Panc1 (cell line): ENCODE measurements around the gene TMEM108. TPM values are rescaled to one million over a fixed set of nuclear protein-coding genes. Genes with fewer than 3 reads are reported as not detected.

Source experiments
- ATAC-seq: fragments of 200-7000 bp; cut with Tn5 transposase; 2 replicates; pipeline ENCODE4 v1.9.1; 2020; ENCODE audit warnings: mild to moderate bottlenecking, moderate library complexity
- BruUV-seq: library from RNA; stranded (reverse); fragments of 400-500 nt; replicated peaks from 2 replicates; lab custom pipeline; 2021; lab: Mats Ljungman, UMichigan
- CTCF ChIA-PET: fragments of 300-600 bp; sonication (Branson Sonifier 250); formaldehyde crosslinking; loops from one replicate; lab custom pipeline; 2022; ENCODE audit warnings: antibody characterized with exemption; lab: Charles Lee
- POLR2A ChIA-PET: fragments of 300-600 bp; sonication (Branson Sonifier 250); formaldehyde crosslinking; loops from one replicate; lab custom pipeline; 2022; ENCODE audit warnings: antibody characterized with exemption; lab: Charles Lee
- DNase-seq: peaks from one replicate; pipeline ENCODE4 v3.0.0-alpha.2; 2010; ENCODE audit warnings: low read depth, low spot score
- H3K27ac ChIP-seq: 2 replicates; pipeline ENCODE4 v1.5.1; 2011; ENCODE audit warnings: mild to moderate bottlenecking, low read length, inconsistent platforms
- H3K27me3 ChIP-seq: fragments of 200-500 bp; sonication (Bioruptor generic); 2 replicates; pipeline ENCODE4 v1.6.0; 2014; ENCODE audit warnings: low read length, inconsistent platforms; ENCODE audit not compliant: control insufficient read depth, insufficient read depth
- H3K36me3 ChIP-seq: fragments of 200-500 bp; sonication (Bioruptor generic); 2 replicates; pipeline ENCODE4 v1.5.1; 2014; ENCODE audit warnings: inconsistent platforms, mild to moderate bottlenecking, low read length, moderate library complexity; ENCODE audit not compliant: control insufficient read depth, insufficient read depth
- H3K4me1 ChIP-seq: 2 replicates; pipeline ENCODE4 v1.5.1; 2011; ENCODE audit warnings: inconsistent platforms, mild to moderate bottlenecking, low read length, moderate library complexity; ENCODE audit not compliant: control insufficient read depth, insufficient read depth
- H3K4me3 ChIP-seq, 2 experiments: 2 replicates each; pipeline ENCODE4 v1.5.1; 2011 to 2012; ENCODE audit warnings: low read depth in 2 of 2, low read length in 2 of 2, mild to moderate bottlenecking in 2 of 2, inconsistent platforms in 1 of 2, moderate library complexity in 1 of 2
- H3K9me3 ChIP-seq: fragments of 200-500 bp; sonication (Bioruptor generic); 2 replicates; pipeline ENCODE4 v1.5.1; 2014; ENCODE audit warnings: low read depth, mild to moderate bottlenecking, inconsistent platforms, low read length, moderate library complexity; ENCODE audit not compliant: control insufficient read depth, insufficient read depth
- POLR2AphosphoS5 ChIP-seq: IDR thresholded peaks from 2 replicates; pipeline ENCODE4 v1.6.1; 2012; ENCODE audit warnings: mild to moderate bottlenecking, low read depth, low read length, moderate library complexity
- SIN3A ChIP-seq: IDR thresholded peaks from 2 replicates; pipeline ENCODE4 v1.6.1; 2012; ENCODE audit warnings: low read depth, mild to moderate bottlenecking, low read length, moderate library complexity, borderline replicate concordance; ENCODE audit not compliant: insufficient read depth
- TCF7L2 ChIP-seq: IDR thresholded peaks from 2 replicates; pipeline ENCODE4 v1.6.1; 2011; ENCODE audit warnings: mild to moderate bottlenecking, low read depth, low read length, inconsistent platforms
- in situ Hi-C: cut with HindIII; loops from 2 replicates; pipeline ENCODE4 v1.10.0; 2016; ENCODE audit warnings: low sequenced_read_pairs, low pct_unique_long_range_greater_than_20kb
- intact Hi-C: fragments of 100-400 bp; cut with micrococcal nuclease; formaldehyde crosslinking; loops from one replicate; pipeline ENCODE4 v1.10.0; 2022; ENCODE audit not compliant: unreplicated experiment
- total RNA-seq: library from RNA; stranded (reverse); gene quantifications from one replicate; pipeline ENCODE4 v1.2.1, GENCODE V29; 2021; ENCODE audit not compliant: unreplicated experiment
- TF ChIP-seq, protein P1 (sequence below): fragments of 450-650 bp; IDR thresholded peaks from 2 replicates; pipeline ENCODE4 v1.5.1; 2017; ENCODE audit warnings: mild to moderate bottlenecking
- TF ChIP-seq, protein P2 (sequence below), 2 experiments: IDR thresholded peaks; 2 replicates each; pipeline ENCODE4 v1.6.1; 2011 to 2012; ENCODE audit warnings: low read depth in 2 of 2, control low read depth in 1 of 2, low read length in 1 of 2, mild to moderate bottlenecking in 1 of 2, moderate library complexity in 1 of 2; ENCODE audit not compliant: insufficient read depth in 1 of 2

Gene TMEM108
- total RNA-seq, 1 experiment from 2014 or later, result 0.41 TPM

- Histone ChIP-seq H3K9me3 (no peaks in the 10 kb centered on the region), H3K4me3 (no peak overlapping the region), H3K36me3 (no peaks in the 10 kb centered on the region), H3K27me3 (no peaks in the 10 kb centered on the region), H3K4me1 (no peaks in the 10 kb centered on the region), H3K27ac (no peak overlapping the region)
- ChIA-PET CTCF (no interaction called here), POLR2A (no interaction called here)
- DNase-seq, result no peak
- BruUV-seq, result no TSS peak
- ATAC-seq, result no peak
- intact Hi-C loops (no loop called here), in situ Hi-C loops (no loop called here)
- TF ChIP-seq SIN3A (no peak), POLR2AphosphoS5 (no peak), TCF7L2 (no peak)
- TF ChIP-seq, protein P1, sequence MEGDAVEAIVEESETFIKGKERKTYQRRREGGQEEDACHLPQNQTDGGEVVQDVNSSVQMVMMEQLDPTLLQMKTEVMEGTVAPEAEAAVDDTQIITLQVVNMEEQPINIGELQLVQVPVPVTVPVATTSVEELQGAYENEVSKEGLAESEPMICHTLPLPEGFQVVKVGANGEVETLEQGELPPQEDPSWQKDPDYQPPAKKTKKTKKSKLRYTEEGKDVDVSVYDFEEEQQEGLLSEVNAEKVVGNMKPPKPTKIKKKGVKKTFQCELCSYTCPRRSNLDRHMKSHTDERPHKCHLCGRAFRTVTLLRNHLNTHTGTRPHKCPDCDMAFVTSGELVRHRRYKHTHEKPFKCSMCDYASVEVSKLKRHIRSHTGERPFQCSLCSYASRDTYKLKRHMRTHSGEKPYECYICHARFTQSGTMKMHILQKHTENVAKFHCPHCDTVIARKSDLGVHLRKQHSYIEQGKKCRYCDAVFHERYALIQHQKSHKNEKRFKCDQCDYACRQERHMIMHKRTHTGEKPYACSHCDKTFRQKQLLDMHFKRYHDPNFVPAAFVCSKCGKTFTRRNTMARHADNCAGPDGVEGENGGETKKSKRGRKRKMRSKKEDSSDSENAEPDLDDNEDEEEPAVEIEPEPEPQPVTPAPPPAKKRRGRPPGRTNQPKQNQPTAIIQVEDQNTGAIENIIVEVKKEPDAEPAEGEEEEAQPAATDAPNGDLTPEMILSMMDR, result no peak
- TF ChIP-seq, protein P2, sequence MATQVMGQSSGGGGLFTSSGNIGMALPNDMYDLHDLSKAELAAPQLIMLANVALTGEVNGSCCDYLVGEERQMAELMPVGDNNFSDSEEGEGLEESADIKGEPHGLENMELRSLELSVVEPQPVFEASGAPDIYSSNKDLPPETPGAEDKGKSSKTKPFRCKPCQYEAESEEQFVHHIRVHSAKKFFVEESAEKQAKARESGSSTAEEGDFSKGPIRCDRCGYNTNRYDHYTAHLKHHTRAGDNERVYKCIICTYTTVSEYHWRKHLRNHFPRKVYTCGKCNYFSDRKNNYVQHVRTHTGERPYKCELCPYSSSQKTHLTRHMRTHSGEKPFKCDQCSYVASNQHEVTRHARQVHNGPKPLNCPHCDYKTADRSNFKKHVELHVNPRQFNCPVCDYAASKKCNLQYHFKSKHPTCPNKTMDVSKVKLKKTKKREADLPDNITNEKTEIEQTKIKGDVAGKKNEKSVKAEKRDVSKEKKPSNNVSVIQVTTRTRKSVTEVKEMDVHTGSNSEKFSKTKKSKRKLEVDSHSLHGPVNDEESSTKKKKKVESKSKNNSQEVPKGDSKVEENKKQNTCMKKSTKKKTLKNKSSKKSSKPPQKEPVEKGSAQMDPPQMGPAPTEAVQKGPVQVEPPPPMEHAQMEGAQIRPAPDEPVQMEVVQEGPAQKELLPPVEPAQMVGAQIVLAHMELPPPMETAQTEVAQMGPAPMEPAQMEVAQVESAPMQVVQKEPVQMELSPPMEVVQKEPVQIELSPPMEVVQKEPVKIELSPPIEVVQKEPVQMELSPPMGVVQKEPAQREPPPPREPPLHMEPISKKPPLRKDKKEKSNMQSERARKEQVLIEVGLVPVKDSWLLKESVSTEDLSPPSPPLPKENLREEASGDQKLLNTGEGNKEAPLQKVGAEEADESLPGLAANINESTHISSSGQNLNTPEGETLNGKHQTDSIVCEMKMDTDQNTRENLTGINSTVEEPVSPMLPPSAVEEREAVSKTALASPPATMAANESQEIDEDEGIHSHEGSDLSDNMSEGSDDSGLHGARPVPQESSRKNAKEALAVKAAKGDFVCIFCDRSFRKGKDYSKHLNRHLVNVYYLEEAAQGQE (IDR thresholded peaks at IDR 0.05; ENCODE audit: insufficient read depth in 1 of 2, low read depth in 2 of 2, low read length in 1 of 2), result no peak
Measured at GRCh38 chr3:133162670-133163305, 124.6 kb downstream of the TMEM108 start.

DNA sequence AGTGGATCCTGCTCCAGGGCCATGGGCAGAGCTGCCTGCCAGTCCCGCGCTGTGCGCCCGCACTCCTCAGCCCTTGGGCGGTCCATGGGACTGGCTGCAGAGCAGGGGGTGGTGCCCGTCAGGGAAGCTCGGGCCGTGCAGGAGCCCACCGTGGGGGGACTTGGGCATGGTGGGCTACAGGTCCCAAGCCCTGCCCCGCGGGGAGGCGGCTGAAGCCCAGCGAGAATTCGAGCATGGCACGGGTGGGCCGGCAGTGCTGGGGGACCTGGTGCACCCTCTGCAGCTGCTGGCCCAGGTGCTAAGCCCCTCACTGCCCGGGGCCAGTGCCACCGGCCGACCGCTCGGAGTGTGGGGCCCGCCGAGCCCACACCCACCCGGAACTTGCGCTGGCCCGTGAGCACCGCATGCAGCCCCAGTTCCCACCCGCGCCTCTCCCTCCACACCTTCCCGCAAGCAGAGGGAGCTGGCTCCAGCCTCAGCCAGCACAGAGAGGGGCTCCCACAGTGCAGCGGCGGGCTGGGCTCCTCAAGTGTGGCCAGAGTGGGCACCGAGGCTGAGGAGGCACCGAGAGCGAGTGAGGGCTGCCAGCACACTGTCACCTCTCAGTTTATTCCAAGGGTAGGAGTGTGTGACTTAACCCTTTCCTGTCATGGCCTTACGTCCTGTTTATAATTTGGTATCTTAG, 129.3 kb downstream of the TMEM108 start:
- ChIA-PET POLR2A (no interaction called here), CTCF (no interaction called here)
- Histone ChIP-seq H3K27ac (no peak overlapping the region), H3K36me3 (no peaks in the 10 kb centered on the region), H3K4me3 (no peak overlapping the region), H3K9me3 (no peaks in the 10 kb centered on the region), H3K4me1 (no peaks in the 10 kb centered on the region), H3K27me3 (no peaks in the 10 kb centered on the region)
- ATAC-seq, result no peak
- intact Hi-C loops (no loop called here), in situ Hi-C loops (no loop called here)
- TF ChIP-seq POLR2AphosphoS5 (no peak), TCF7L2 (no peak), SIN3A (no peak)
- TF ChIP-seq, protein P2 (IDR thresholded peaks at IDR 0.05; ENCODE audit: insufficient read depth in 1 of 2, low read depth in 2 of 2, low read length in 1 of 2), result no peak
- TF ChIP-seq, protein P1, result no peak
- DNase-seq, result no peak
- BruUV-seq, result no TSS peak
